Muscle of arm (tissue), 12 donors: ENCODE results near the gene SCAPER. TPM values are rescaled to one million over a fixed set of nuclear protein-coding genes. Genes with fewer than 3 reads are reported as not detected.
"Not testable (repeated sequence)": the region's sequence is repeated elsewhere in the genome, so short reads cannot be mapped to it uniquely, and the experiment has no call there.

Source experiments
- DNase-seq: peaks from one replicate; pipeline ENCODE4 v3.0.0-alpha.2; 2013
- polyA plus RNA-seq, 12 donors: library from polyadenylated mRNA; unstranded; fragments of 120-200 nt; gene quantifications; one replicate each; pipeline ENCODE4 v1.2.1, GENCODE V29; 2013; ENCODE audit not compliant: insufficient read length in 12 of 12

The SCAPER gene
- polyA plus RNA-seq, 12 donors = 32.0 to 103 (median 84.6) TPM; not detected in 1

DNA sequence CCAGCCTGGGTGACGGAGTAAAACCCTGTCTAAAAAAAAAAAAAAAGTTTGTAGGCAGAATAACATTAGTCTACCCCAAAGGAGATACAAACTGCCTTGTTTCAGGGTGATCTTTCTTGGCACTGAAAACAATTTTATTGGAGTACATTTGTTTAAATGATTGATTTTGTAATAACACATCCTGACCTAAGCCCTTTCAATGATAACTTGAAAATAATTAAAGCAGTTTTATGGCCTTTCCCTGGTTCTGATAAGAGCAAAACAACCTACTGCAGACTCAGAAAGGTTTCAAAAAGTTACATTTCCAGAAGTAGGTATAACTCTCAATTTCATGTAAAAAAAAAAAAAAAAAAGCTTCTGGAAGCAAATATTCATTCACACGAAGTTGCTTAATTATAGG lies 404.1 kb downstream of the SCAPER start:
- DNase-seq = no peak

DNA sequence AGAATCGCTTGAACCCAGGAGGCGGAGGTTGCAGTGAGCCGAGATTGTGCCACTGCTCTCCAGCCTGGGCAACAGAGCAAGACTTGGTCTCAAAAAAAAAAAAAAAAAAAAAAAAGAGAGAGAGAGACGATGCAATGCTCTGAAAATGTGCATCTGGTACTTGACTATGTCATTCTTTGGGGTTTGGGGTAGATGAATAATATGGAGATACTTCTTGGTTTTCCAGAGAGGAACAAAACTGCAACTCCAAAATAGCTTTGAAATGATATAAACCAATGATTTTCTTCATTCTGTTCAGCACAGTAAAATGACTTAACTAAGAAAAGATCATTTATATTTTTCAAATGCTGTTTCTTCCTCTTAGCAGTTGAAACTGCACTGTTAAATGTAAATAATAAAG lies 409.7 kb downstream of the SCAPER start:
- DNase-seq = no peak

GRCh38 chr15:76492538-76492937 lies 412.6 kb downstream of the SCAPER start:
- DNase-seq = no peak

DNA sequence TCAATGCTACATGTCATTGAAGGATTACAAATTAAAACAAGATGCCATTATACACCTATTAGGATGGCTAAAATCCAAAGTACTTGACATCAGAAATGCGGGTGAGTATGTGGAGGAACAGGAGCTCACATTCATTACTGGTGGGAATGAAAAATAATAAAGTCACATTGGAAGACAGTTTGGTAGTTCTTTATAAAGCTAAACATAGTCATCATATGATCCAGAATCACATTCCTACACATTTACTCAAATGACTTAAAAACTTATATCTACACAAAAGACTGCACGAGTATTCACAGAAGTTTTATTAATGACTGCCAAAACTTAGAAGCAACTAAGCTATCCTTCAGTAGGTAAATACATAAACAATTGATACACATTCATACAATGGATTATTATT lies 421.4 kb downstream of the SCAPER start:
- no peak for DNase-seq

DNA sequence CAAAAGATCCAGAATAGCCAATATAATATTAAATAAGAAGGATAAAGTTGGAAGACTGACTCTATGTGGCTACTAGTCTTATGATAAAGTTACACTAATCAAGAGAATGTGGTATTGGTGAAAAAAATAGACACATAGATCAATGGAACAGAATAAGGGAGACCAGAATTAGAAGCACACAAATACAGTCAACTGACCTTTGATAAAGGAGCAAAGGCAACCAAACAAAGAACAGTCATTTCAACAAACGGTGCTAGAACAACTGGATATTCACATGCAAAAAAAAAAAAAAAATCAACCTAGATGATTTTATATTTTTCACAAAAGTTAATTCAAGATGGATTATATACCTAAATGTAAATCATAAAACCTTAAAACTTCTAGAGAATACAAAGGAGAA lies 422.1 kb downstream of the SCAPER start:
- no peak for DNase-seq

DNA sequence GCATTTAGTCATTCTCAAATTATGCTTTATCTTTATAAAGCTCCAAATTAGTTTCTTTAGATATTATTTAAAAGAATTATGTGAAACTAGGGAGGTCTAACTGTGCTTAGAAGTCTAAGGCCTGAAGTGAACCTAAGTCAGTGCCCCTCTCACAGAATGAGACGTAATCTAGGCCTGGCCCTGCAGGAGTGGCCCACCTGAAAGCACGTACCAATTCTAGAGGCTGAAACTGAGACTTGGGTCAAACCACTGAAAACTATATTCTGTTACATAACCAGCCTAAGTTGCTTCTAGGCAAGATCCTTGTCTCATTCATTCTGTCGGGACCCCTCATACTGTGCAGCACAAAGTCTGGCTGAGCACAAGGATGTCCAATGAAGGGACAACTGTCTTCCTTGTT lies 424.9 kb downstream of the SCAPER start:
- no peak for DNase-seq

DNA sequence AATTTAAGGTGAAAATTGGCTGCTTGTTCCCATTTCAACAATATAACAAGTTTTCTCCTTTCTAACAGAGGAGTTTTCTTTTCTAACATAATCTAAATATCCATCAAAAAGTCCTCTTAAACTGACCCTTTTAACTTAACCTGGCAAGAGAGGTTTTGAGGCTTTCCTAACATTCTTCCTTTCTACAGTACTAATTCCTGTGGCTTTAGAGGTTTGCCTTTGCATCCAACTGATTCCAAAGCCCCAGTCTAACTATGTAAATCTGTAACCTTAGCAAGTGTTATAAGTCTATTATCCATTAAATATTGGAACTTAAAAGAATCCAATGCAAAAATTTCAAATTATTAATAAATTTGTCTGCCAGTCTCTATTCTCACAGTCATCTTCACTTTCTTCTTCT lies 434.4 kb downstream of the SCAPER start:
- DNase-seq = no peak

DNA sequence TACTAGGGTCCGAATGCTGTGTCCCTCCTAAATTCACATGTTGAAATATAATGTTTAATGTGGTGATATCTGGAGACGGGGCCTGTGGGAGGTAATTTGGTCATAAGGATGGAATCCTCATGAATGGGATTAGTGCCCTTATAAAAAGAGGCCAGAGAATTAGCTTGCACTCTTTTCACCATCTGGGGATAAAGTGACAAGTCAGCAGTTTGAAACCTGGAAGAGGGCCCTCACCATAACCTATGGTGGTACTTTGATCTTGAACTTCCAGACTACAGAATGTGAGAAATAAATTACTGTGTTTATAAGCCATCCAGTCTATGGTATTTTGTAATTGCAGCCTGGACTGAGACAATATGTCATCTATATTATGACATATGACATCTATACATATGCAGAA lies 436.4 kb downstream of the SCAPER start:
- no peak for DNase-seq

DNA sequence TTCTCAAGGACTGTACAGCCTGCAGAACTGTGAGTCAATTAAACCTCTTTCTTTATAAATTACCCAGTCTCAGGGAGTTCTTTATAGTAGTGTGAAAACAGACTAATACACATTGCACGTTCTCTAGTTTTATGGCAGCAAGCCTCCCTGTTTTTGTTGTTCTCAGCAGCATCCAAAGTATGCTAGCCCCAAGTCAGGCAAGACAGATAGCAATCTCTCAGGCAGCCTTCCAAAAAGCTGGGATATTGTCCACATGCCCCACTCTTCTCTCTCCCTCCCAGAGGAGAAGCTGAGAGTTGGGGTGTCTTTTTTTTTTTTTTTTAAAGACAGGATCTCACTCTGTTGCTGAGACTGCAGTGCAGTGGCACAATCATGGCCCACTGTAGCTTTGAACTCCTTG lies 438.0 kb downstream of the SCAPER start:
- no peak for DNase-seq

DNA sequence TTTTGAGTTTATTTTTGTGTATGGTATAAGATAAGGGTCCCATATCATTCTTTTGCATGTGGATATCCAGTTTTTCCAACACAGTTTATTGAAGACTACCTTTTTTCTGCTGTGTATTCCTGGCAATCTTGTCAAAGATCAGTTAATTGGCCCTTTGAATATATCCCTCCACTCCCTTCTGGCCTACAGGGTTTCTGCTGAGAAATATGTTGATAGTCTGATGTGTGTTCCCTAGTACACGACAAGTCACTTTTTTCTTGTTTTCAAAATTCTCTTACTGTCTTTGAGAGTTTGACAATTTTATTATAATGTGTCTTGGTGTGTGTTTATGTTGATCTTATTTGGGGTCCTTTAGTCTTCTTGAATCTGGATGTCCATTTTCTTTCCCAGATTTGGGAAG lies 439.4 kb downstream of the SCAPER start:
- no peak for DNase-seq

DNA sequence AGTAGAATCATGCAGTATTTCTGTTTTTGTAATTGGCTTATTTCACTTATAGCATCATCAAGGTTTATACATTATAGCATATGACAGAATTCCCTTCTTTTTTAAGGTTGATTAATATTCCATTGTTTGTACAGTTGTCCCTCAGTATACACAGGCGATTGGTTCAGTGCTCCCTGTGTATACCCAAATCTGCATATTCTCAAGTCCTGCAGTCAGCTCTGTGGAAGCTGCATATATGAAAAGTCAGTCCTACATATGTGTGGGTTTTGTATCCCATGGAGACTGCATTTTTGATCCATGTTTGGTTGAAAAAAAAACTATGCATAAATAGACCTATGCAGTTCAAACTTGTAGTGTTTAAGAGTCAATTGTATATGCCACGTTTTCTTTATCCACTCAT lies 440.9 kb downstream of the SCAPER start:
- DNase-seq = no peak

GRCh38 chr15:76460871-76461270 lies 444.3 kb downstream of the SCAPER start:
- no peak for DNase-seq

GRCh38 chr15:76460347-76460746 lies 444.8 kb downstream of the SCAPER start:
- DNase-seq = no peak

- DNase-seq = no peak
These were observed 453.6 kb downstream of the SCAPER start for GRCh38 chr15:76451540-76451939.

DNA sequence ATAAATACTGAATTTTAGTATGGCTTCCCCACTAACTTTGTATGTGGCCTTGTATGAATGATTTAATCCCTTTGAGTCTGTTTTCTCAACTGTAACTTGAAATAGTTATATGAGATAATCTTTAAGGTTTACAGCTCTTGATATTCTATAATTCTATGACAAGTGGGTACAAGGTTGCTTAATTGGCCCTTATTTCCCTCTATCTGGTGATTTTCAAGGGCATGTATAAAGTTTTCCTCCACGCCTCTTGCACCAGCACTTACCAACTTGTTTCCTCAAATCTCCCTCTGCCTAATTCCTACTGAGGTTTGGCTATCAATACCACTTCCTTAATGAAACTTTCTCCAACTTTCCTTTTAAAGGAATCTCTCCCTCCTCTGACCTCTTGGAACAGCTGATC lies 455.7 kb downstream of the SCAPER start:
- DNase-seq = no peak

GRCh38 chr15:76448755-76449154 lies 456.4 kb downstream of the SCAPER start:
- no peak for DNase-seq

DNA sequence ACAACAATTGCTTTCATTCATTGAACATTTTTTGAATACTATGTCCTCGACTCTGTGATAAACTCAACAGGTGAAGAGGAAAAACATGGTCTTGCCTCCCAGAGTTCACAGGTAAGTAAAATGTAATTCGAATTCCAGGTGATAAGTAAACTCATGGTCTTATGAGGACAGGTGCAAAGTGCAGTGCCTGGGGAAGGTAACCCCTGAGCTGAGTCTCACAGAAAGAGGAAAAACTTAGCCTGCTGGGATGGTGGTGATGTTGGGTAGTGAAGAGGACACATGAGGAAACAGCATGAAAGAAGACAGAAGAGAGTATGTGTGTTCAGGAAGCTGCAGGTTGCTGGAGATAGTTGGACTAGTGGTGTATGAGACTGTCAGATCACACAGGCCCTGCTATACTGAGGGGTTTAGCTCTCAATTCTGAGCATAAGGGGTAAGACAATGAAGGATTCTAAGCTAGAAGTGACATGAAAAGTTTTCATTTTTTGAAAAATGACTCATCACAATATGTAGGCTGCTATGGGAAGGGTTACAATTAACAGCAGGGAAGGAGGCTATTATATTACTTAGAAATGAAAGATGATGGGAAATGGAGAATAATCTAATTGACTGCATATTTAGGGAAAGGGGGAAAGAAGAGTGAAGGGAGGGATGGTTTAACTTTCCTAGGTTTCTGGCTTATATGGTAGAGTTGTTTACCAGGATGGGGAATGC lies 457.3 kb downstream of the SCAPER start:
- no peak for DNase-seq

GRCh38 chr15:76440441-76440840 lies 464.7 kb downstream of the SCAPER start:
- DNase-seq = no peak

- no peak for DNase-seq
These were observed 465.6 kb downstream of the SCAPER start for GRCh38 chr15:76439542-76439941.

- no peak for DNase-seq
These were observed 471.2 kb downstream of the SCAPER start for GRCh38 chr15:76433798-76434400.

DNA sequence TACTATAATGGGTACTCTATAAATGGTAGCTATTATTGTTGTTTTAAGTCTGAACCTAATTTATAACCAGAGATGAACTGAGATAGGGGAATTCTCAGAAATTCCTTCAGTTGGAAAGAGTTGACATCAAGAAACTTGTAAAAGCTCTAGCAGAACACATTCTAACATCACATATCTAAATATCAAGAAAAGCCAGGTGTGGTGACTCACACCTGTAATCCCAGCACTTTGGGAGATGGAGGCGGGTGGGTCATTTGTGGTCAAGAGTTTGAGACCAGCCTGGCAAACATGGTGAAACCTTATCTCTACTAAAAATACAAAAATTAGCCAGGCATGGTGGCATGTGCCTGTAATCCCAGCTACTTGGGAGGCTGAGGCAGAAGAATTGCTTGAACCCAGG lies 472.1 kb downstream of the SCAPER start:
- DNase-seq = not testable (repeated sequence)

DNA sequence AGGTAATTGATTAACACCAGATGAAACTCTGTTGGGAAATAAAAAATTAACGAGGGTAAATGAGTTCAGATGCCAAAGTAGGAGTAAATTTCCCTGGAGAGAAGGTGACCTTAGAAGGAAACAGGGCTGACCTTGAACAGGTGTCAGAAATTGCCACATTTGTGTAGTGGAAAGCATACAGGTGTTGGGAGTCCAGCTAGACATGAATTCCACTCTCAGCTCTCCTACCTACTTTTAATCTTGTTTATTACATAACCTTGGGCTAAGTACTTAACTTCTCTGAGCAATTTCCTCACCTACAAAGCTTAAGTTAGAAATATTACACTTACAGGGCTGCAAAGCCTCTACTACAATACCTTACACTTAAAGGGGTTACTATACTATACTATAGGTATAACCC lies 472.5 kb downstream of the SCAPER start:
- no peak for DNase-seq

- no peak for DNase-seq
These were observed 473.2 kb downstream of the SCAPER start for GRCh38 chr15:76431971-76432370.

- DNase-seq = not testable (repeated sequence)
These were observed 474.4 kb downstream of the SCAPER start for GRCh38 chr15:76430711-76431110.
